A673 (cell line): ENCODE data around the gene CLGN.

Experiments
- CTCF ChIP-seq: fragments of 300-800, 200-600 bp; sonication (generic); conservative IDR thresholded peaks from 2 replicates; pipeline ENCODE4 v1.5.1; 2017; ENCODE audit warnings: low read depth, mild to moderate bottlenecking, antibody characterized with exemption, low read length, moderate library complexity, mixed read lengths
- EZH2 ChIP-seq: fragments of 200-600 bp; sonication (generic); IDR thresholded peaks from 2 replicates; pipeline ENCODE4 v1.6.1; 2017; ENCODE audit warnings: borderline replicate concordance, low read depth, mild to moderate bottlenecking, mixed read lengths, antibody characterized with exemption, low read length; ENCODE audit not compliant: poor library complexity, severe bottlenecking

GRCh38 chr4:140423106-140423505 is 4.3 kb downstream of the CLGN start:
- TF ChIP-seq CTCF: no peak
- no peak for TF ChIP-seq EZH2
